Measurements from ENCODE around the gene CAPN11. TPM values are rescaled to one million over a fixed set of nuclear protein-coding genes. Genes with fewer than 3 reads are reported as not detected.

Gene CAPN11
- total and polyA plus RNA-seq, 4 donors: 0.08 to 0.19 (median 0.09) TPM; not detected in 1

DNA sequence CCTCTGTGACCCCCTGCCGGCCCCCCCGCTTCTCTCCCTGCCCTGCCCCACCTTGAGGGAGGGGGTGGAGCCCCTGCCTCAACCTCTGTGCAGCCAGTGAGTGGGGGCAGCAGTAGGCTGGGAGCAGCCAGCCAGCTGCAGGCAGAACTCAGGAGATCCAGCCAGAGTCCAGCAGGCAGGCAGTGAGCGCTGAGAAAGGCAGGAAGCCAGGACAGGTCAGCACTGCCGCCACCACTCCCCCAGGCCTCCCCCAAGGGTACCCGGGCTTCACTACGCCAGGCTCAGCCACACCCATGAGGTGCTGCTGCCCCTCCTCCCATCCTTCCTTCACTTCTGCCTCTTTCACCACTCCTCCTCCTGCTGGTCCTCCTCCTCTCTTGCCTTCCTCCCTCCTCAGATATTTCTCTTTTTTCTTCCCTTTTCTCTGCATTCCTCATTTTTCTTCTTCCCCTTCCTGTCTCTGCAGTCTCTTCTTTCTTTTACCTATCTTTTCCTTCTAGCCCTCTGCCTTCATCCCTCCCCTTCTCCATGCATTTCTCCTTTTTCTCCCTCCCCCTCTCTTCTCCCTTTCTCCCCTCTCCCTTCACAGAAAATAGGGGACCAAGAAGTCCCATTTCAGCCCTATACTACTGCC is 19.8 kb upstream of the CAPN11 start:
- H3K4me1 ChIP-seq (ENCODE audit: control insufficient read depth in 4 of 4, insufficient read depth in 4 of 4, low read length in 3 of 4): peaks cover 1 to 17% (median 11%) of the 10 kb centered on the region in 4 donors
- H3K27ac ChIP-seq (ENCODE audit: low read depth in 1 of 2, low read length in 2 of 2): no peak overlapping the region
- no peaks in the 10 kb centered on the region for H3K27me3 ChIP-seq (ENCODE audit: control insufficient read depth in 4 of 4, insufficient read depth in 4 of 4, low read length in 3 of 4)
- H3K36me3 ChIP-seq (ENCODE audit: control insufficient read depth in 4 of 4, insufficient read depth in 3 of 4, low read depth in 1 of 4, low read length in 3 of 4): peaks cover 2 to 48% (median 34%) of the 10 kb centered on the region in 4 donors
- TF ChIP-seq, protein P1, sequence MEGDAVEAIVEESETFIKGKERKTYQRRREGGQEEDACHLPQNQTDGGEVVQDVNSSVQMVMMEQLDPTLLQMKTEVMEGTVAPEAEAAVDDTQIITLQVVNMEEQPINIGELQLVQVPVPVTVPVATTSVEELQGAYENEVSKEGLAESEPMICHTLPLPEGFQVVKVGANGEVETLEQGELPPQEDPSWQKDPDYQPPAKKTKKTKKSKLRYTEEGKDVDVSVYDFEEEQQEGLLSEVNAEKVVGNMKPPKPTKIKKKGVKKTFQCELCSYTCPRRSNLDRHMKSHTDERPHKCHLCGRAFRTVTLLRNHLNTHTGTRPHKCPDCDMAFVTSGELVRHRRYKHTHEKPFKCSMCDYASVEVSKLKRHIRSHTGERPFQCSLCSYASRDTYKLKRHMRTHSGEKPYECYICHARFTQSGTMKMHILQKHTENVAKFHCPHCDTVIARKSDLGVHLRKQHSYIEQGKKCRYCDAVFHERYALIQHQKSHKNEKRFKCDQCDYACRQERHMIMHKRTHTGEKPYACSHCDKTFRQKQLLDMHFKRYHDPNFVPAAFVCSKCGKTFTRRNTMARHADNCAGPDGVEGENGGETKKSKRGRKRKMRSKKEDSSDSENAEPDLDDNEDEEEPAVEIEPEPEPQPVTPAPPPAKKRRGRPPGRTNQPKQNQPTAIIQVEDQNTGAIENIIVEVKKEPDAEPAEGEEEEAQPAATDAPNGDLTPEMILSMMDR (IDR thresholded peaks at IDR 0.05; ENCODE audit: low read depth, low read length, missing input control): no peak
- TF ChIP-seq TAF1 (conservative IDR thresholded peaks at IDR 0.05): no peak
- TF ChIP-seq, protein P2, sequence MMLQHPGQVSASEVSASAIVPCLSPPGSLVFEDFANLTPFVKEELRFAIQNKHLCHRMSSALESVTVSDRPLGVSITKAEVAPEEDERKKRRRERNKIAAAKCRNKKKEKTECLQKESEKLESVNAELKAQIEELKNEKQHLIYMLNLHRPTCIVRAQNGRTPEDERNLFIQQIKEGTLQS (IDR thresholded peaks at IDR 0.05): no peak
- TF ChIP-seq RXRA (IDR thresholded peaks at IDR 0.05): no peak
- TF ChIP-seq NR2F2 (IDR thresholded peaks at IDR 0.05): no peak
- TF ChIP-seq GABPA (IDR thresholded peaks at IDR 0.05 in 1 of 2, conservative IDR thresholded peaks at IDR 0.05 in 1 of 2): no peak
- no peak for TF ChIP-seq HNF4A (conservative IDR thresholded peaks at IDR 0.05)
- TF ChIP-seq FOXA1 (IDR thresholded peaks at IDR 0.05): no peak
- no peak for TF ChIP-seq JUND (IDR thresholded peaks at IDR 0.05)
- TF ChIP-seq HNF4G (IDR thresholded peaks at IDR 0.05): no peak
- TF ChIP-seq RAD21 (IDR thresholded peaks at IDR 0.05): no peak
- TF ChIP-seq FOXA2 (IDR thresholded peaks at IDR 0.05): no peak
- TF ChIP-seq SP1 (IDR thresholded peaks at IDR 0.05): no peak
- TF ChIP-seq, protein P3, sequence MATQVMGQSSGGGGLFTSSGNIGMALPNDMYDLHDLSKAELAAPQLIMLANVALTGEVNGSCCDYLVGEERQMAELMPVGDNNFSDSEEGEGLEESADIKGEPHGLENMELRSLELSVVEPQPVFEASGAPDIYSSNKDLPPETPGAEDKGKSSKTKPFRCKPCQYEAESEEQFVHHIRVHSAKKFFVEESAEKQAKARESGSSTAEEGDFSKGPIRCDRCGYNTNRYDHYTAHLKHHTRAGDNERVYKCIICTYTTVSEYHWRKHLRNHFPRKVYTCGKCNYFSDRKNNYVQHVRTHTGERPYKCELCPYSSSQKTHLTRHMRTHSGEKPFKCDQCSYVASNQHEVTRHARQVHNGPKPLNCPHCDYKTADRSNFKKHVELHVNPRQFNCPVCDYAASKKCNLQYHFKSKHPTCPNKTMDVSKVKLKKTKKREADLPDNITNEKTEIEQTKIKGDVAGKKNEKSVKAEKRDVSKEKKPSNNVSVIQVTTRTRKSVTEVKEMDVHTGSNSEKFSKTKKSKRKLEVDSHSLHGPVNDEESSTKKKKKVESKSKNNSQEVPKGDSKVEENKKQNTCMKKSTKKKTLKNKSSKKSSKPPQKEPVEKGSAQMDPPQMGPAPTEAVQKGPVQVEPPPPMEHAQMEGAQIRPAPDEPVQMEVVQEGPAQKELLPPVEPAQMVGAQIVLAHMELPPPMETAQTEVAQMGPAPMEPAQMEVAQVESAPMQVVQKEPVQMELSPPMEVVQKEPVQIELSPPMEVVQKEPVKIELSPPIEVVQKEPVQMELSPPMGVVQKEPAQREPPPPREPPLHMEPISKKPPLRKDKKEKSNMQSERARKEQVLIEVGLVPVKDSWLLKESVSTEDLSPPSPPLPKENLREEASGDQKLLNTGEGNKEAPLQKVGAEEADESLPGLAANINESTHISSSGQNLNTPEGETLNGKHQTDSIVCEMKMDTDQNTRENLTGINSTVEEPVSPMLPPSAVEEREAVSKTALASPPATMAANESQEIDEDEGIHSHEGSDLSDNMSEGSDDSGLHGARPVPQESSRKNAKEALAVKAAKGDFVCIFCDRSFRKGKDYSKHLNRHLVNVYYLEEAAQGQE (IDR thresholded peaks at IDR 0.05): no peak
- TF ChIP-seq, protein P4, sequence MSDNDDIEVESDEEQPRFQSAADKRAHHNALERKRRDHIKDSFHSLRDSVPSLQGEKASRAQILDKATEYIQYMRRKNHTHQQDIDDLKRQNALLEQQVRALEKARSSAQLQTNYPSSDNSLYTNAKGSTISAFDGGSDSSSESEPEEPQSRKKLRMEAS (IDR thresholded peaks at IDR 0.05): no peak
- TF ChIP-seq, protein P5, sequence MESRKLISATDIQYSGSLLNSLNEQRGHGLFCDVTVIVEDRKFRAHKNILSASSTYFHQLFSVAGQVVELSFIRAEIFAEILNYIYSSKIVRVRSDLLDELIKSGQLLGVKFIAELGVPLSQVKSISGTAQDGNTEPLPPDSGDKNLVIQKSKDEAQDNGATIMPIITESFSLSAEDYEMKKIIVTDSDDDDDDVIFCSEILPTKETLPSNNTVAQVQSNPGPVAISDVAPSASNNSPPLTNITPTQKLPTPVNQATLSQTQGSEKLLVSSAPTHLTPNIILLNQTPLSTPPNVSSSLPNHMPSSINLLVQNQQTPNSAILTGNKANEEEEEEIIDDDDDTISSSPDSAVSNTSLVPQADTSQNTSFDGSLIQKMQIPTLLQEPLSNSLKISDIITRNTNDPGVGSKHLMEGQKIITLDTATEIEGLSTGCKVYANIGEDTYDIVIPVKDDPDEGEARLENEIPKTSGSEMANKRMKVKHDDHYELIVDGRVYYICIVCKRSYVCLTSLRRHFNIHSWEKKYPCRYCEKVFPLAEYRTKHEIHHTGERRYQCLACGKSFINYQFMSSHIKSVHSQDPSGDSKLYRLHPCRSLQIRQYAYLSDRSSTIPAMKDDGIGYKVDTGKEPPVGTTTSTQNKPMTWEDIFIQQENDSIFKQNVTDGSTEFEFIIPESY (IDR thresholded peaks at IDR 0.05): no peak
- TF ChIP-seq EGR1 (IDR thresholded peaks at IDR 0.05; ENCODE audit: low read depth in 2 of 2): no peak
- H3K9ac ChIP-seq (ENCODE audit: low read depth in 1 of 2, low read length in 2 of 2): no peak overlapping the region
- H3K9me3 ChIP-seq (ENCODE audit: control insufficient read depth in 4 of 4, low read length in 3 of 4): no peaks in the 10 kb centered on the region
- no peak overlapping the region for H3K4me3 ChIP-seq (ENCODE audit: low read depth in 1 of 3, low read length in 3 of 3)
- 68% methylated on average over 6 of the region's 6 CpGs for WGBS
- no peak for DNase-seq (ENCODE audit: low spot score)

All from liver (tissue), 9 donors.